Colonic mucosa (tissue), 4 donors: ENCODE data around the gene NUP98. TPM values are rescaled to one million over a fixed set of nuclear protein-coding genes. Genes with fewer than 3 reads are reported as not detected.
"Not testable (repeated sequence)": the region's sequence is repeated elsewhere in the genome, so short reads cannot be mapped to it uniquely, and the experiment has no call there.

Experiments
- DNase-seq: peaks from one replicate; pipeline ENCODE4 v3.0.0-alpha.2; 2020
- H3K27ac ChIP-seq: fragments of 200-600 bp; one replicate; pipeline ENCODE4 v1.8.0; 2021
- H3K27me3 ChIP-seq: fragments of 200-600 bp; one replicate; pipeline ENCODE4 v1.8.0; 2021
- H3K36me3 ChIP-seq: fragments of 200-600 bp; one replicate; pipeline ENCODE4 v1.8.0; 2021
- H3K4me1 ChIP-seq: fragments of 200-600 bp; one replicate; pipeline ENCODE4 v1.8.0; 2021; ENCODE audit warnings: mild to moderate bottlenecking
- H3K4me3 ChIP-seq: fragments of 200-600 bp; one replicate; pipeline ENCODE4 v1.8.0; 2021
- H3K9ac ChIP-seq, 2 donors: one replicate each; pipeline ENCODE4 v1.7.0; 2013; ENCODE audit warnings: control low read depth in 2 of 2, low read depth in 2 of 2, low read length in 2 of 2
- H3K9me3 ChIP-seq: fragments of 200-600 bp; one replicate; pipeline ENCODE4 v1.8.0; 2021
- CTCF ChIP-seq: fragments of 200-600 bp; IDR thresholded peaks from one replicate; pipeline ENCODE4 v1.8.0; 2022; ENCODE audit warnings: antibody characterized with exemption, mild to moderate bottlenecking
- intact Hi-C: fragments of 100-400 bp; cut with DNase I; formaldehyde crosslinking; loops from one replicate; pipeline ENCODE4 v1.14.1; 2022
- total RNA-seq, 2 donors: library from RNA; stranded (reverse); fragmentation: NEBNext Ultra II Directional in 1 of 2; extraction: Animal tissue kit (Norgen Biotek cat#: 25700) in 1 of 2; gene quantifications; one replicate each; pipeline ENCODE4 v1.2.1, GENCODE V29; 2021
- donor health status: healthy.
- donor health status: DM: no; HTN: no; CAD: no.
- donor health status: DM: no; HTN: no; CAD: no.

The NUP98 gene
- total RNA-seq, 2 donors from 2014 or later: 59.2 to 76.7 TPM

- no peak for DNase-seq
- no peak overlapping the region for H3K9ac ChIP-seq
- no peak overlapping the region for H3K4me3 ChIP-seq
- no peaks in the 10 kb centered on the region for H3K4me1 ChIP-seq
- H3K9me3 ChIP-seq: no peaks in the 10 kb centered on the region
- no peaks in the 10 kb centered on the region for H3K27me3 ChIP-seq
- no peak for TF ChIP-seq CTCF
- no peak overlapping the region for H3K27ac ChIP-seq
- H3K36me3 ChIP-seq: no peaks in the 10 kb centered on the region
- intact Hi-C loops: no loop called here
These were observed 139.1 kb downstream of the NUP98 start for GRCh38 chr11:3658252-3658651.

GRCh38 chr11:3657331-3657730, 140.0 kb downstream of the NUP98 start:
- intact Hi-C loops, H3K4me1 ChIP-seq, H3K4me3 ChIP-seq, DNase-seq, H3K9me3 ChIP-seq, H3K9ac ChIP-seq, H3K36me3 ChIP-seq, H3K27me3 ChIP-seq, H3K27ac ChIP-seq: not testable (repeated sequence)

GRCh38 chr11:3655547-3655946, 141.8 kb downstream of the NUP98 start:
- no peaks in the 10 kb centered on the region for H3K9me3 ChIP-seq
- H3K4me3 ChIP-seq: no peak overlapping the region
- H3K27ac ChIP-seq: no peak overlapping the region
- intact Hi-C loops: no loop called here
- TF ChIP-seq CTCF: no peak
- H3K27me3 ChIP-seq: no peaks in the 10 kb centered on the region
- DNase-seq: no peak
- no peaks in the 10 kb centered on the region for H3K36me3 ChIP-seq
- H3K9ac ChIP-seq: no peak overlapping the region
- H3K4me1 ChIP-seq: no peaks in the 10 kb centered on the region

- H3K4me1 ChIP-seq, H3K27me3 ChIP-seq, intact Hi-C loops, H3K27ac ChIP-seq, H3K9me3 ChIP-seq, H3K4me3 ChIP-seq, DNase-seq, H3K36me3 ChIP-seq, H3K9ac ChIP-seq: not testable (repeated sequence)
These were observed 144.8 kb downstream of the NUP98 start for GRCh38 chr11:3652514-3652913.

GRCh38 chr11:3649374-3649773, 148.0 kb downstream of the NUP98 start:
- H3K4me1 ChIP-seq, H3K27ac ChIP-seq, intact Hi-C loops, H3K27me3 ChIP-seq, H3K36me3 ChIP-seq, H3K9me3 ChIP-seq, H3K9ac ChIP-seq, H3K4me3 ChIP-seq, DNase-seq: not testable (repeated sequence)

DNA sequence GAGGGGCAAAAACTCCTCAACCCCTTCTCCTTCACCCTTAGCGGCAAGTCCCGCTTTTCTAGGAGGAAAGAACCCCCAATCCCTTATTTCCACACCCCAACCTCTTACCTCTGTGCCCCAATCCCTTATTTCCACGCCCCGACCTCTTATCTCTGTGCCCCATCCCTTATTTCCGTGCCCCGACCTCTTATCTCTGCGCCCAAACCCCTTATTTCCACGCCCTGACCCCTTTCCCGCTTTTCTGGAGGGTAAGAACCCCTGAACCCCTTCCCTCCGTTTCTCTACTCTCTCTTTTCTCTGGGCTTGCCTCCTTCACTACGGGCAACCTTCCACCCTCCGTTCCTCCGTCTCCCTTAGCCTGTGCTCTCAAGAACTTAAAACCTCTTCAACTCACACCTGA, 148.5 kb downstream of the NUP98 start:
- intact Hi-C loops, H3K27ac ChIP-seq, DNase-seq, H3K4me1 ChIP-seq, H3K27me3 ChIP-seq, H3K9me3 ChIP-seq, H3K36me3 ChIP-seq, H3K9ac ChIP-seq, H3K4me3 ChIP-seq: not testable (repeated sequence)

DNA sequence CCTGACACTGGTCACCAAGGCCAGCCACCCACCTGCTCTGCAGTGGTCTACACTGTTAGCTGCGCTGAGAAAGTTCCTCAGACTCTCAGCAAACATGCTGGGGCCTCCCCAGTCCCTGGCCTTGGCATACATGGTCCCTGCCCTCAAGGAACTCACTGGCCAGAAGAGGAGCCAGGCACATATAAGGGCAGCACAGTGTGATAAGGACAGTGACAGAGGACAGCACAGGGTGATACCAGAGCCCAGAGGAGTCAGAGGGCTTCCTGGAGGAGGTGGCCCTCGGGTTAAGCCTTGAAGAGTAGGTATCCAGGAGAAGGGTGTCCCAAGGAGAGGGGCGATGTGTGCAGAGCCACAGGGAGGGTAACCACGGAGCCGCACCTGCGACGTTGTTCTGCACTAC, 151.8 kb downstream of the NUP98 start:
- H3K4me1 ChIP-seq: no peaks in the 10 kb centered on the region
- H3K4me3 ChIP-seq: no peak overlapping the region
- no peak for TF ChIP-seq CTCF
- no peak for DNase-seq
- H3K36me3 ChIP-seq: no peaks in the 10 kb centered on the region
- H3K27me3 ChIP-seq: peaks cover 16% of the 10 kb centered on the region
- intact Hi-C loops: no loop called here
- H3K9ac ChIP-seq: no peak overlapping the region
- H3K27ac ChIP-seq: no peak overlapping the region
- H3K9me3 ChIP-seq: no peaks in the 10 kb centered on the region

DNA sequence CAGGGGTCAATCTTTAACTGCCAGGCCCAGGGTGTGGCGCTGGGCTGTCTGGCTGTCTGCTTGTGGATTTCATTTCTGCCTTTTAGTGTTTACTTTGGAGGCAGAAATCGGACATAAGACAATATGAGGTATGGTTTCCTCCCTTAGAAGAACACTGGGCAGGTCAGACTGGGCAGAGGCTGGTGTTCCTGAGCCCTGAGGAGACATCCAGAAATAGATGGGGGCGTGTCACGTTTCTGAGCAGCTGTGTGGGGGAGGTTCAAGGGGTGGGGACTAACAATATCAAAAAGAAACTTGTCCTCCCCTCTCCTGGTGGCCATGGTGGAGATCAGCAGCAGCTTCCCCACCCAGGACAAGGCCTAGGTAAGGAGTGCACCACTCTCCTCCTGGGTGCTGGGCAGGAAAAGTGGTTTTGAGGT, 152.5 kb downstream of the NUP98 start, which contains the start of gene ART1:
ART1 (plus strand) TSS at position 312 of the 419 bp plus-strand sequence. CDS start 14,086 bp downstream, outside the sequence.
- DNase-seq: no peak
- Histone ChIP-seq H3K27me3 (peaks cover 16% of the 10 kb centered on the region), H3K4me3 (no peak within 1 kb of the TSS), H3K9ac (no peak within 1 kb of the TSS), H3K36me3 (no peaks in the 10 kb centered on the region), H3K4me1 (no peaks in the 10 kb centered on the region), H3K27ac (no peak within 1 kb of the TSS), H3K9me3 (no peaks in the 10 kb centered on the region)
- TF ChIP-seq CTCF: no peak
- intact Hi-C loops: no loop called here

GRCh38 chr11:3643102-3643546, 154.2 kb downstream of the NUP98 start:
- H3K9me3 ChIP-seq, H3K4me3 ChIP-seq, H3K9ac ChIP-seq, H3K27ac ChIP-seq, H3K4me1 ChIP-seq, intact Hi-C loops, DNase-seq, H3K36me3 ChIP-seq: not testable (repeated sequence)
- peaks cover 16% of the 10 kb centered on the region for H3K27me3 ChIP-seq
